Measurements from ENCODE around the gene HNRNPU.

- TF ChIP-seq, protein P1, sequence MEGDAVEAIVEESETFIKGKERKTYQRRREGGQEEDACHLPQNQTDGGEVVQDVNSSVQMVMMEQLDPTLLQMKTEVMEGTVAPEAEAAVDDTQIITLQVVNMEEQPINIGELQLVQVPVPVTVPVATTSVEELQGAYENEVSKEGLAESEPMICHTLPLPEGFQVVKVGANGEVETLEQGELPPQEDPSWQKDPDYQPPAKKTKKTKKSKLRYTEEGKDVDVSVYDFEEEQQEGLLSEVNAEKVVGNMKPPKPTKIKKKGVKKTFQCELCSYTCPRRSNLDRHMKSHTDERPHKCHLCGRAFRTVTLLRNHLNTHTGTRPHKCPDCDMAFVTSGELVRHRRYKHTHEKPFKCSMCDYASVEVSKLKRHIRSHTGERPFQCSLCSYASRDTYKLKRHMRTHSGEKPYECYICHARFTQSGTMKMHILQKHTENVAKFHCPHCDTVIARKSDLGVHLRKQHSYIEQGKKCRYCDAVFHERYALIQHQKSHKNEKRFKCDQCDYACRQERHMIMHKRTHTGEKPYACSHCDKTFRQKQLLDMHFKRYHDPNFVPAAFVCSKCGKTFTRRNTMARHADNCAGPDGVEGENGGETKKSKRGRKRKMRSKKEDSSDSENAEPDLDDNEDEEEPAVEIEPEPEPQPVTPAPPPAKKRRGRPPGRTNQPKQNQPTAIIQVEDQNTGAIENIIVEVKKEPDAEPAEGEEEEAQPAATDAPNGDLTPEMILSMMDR (IDR thresholded peaks at IDR 0.05), result no peak
- TF ChIP-seq POLR2A (IDR thresholded peaks at IDR 0.05) (no peak), POLR2AphosphoS5 (IDR thresholded peaks at IDR 0.05) (no peak)
Measured at GRCh38 chr1:244815600-244816099, 48.7 kb downstream of the HNRNPU start.

Measured in breast epithelium (tissue), 3 donors.